ENCODE results near the gene FURIN. TPM values are rescaled to one million over a fixed set of nuclear protein-coding genes. Genes with fewer than 3 reads are reported as not detected.
A peak's percentile ranks its signal among the peaks of the same experiment; 100 is the strongest.

FURIN gene
- total and polyA plus RNA-seq, 9 of the 15 experiments (the other 6 are each of a cell fraction or from before 2014, with no cell fraction given): 0.92 to 99.9 (median 34.8) TPM

DNA sequence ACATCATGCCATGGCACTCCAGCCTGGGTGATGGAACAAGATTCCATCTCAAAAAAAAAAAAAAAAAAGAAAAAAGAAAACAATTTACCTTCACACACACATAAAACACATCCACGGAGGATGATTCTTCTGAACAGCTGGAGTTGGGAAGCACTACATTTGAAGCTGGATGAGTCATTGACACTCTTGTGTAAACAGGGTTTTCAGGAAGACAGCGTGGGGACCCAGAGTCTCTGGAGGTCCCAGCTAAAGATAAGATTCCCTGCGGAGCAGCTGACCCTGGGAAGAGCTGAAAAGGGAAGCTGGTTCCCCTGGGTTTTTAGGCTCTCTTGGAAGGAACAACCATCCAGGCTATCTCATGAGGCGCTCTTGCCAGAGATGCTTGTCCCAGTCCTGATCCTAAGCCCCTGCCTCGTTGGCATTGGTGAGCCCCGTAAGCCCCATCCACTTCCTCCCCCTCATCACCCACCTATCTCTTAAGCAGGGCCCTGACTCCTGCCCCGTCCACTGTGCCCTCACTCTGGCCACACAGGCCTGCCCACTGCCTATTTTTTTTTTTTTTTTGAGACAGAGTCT, 32.0 kb upstream of the FURIN start (continued):
- no peak for TF ChIP-seq DLX4 (CRISPR knock-in tag; IDR thresholded peaks at IDR 0.05)
- no peak for TF ChIP-seq EP400 (IDR thresholded peaks at IDR 0.05)
- 0 out of 2 replicates have a peak, but pooled peaks have one; percentile 27 for TF ChIP-seq ZNF592 (IDR thresholded peaks at IDR 0.05)
- TF ChIP-seq ERF (CRISPR knock-in tag; IDR thresholded peaks at IDR 0.05): no peak
- no peak for TF ChIP-seq ARID4B (CRISPR knock-in tag; IDR thresholded peaks at IDR 0.05)
- TF ChIP-seq SMARCE1 (IDR thresholded peaks at IDR 0.05): peak; percentile 96
- no peak for TF ChIP-seq RNF2 (IDR thresholded peaks at IDR 0.05)
- no peak for TF ChIP-seq ZBED1 (IDR thresholded peaks at IDR 0.05)
- no peak for TF ChIP-seq EHMT2 (IDR thresholded peaks at IDR 0.05)
- no peak for TF ChIP-seq TAF7 (tag; IDR thresholded peaks at IDR 0.05)
- TF ChIP-seq BRF2 (IDR thresholded peaks at IDR 0.05; ENCODE audit: borderline replicate concordance, insufficient read depth, insufficient read length): no peak
- TF ChIP-seq SIRT6 (IDR thresholded peaks at IDR 0.05; ENCODE audit: low read depth, low read length): no peak
- TF ChIP-seq LCOR (CRISPR knock-in tag; IDR thresholded peaks at IDR 0.05): no peak
- TF ChIP-seq OTX1 (CRISPR knock-in tag; IDR thresholded peaks at IDR 0.05): no peak
- TF ChIP-seq NRF1 (conservative IDR thresholded peaks at IDR 0.05 in 1 of 2, IDR thresholded peaks at IDR 0.05 in 1 of 2): no peak
- TF ChIP-seq FOXO4 (CRISPR knock-in tag; IDR thresholded peaks at IDR 0.05): no peak
- TF ChIP-seq POLR2A (conservative IDR thresholded peaks at IDR 0.05): no peak
- no peak for TF ChIP-seq RAD51 (IDR thresholded peaks at IDR 0.05; ENCODE audit: borderline replicate concordance, low read depth)
- no peak for TF ChIP-seq KDM2B (CRISPR knock-in tag; IDR thresholded peaks at IDR 0.05)

Data from K562 (cell line).